NCI-H748 treated with DMSO at 0.1 percent for 48 hours (cell line): ENCODE measurements around the gene ALDOB.

Experiments used
- DNase-seq: peaks from one replicate; lab custom pipeline; 2025; lab: John Stamatoyannopoulos, UW

The ALDOB gene

DNA sequence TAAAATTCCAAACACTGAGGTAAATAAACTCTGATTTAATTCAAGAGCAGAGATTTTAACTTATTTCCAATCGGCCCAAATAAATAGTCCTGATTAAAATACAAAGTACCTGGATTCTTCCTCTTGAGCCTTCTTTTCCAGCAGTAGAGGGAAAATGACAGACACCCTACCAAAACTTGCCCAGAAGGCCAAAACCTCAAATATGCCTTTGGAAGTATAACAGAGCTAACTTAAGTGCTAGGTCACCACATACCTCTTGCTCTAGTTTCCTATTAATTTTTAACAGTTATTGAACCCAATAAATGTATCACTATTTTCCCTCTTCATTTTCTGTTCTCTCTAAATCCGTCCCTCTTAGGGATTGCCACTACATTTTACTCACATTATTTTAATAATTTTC lies 52.2 kb downstream of the ALDOB start:
- no peak for DNase-seq

DNA sequence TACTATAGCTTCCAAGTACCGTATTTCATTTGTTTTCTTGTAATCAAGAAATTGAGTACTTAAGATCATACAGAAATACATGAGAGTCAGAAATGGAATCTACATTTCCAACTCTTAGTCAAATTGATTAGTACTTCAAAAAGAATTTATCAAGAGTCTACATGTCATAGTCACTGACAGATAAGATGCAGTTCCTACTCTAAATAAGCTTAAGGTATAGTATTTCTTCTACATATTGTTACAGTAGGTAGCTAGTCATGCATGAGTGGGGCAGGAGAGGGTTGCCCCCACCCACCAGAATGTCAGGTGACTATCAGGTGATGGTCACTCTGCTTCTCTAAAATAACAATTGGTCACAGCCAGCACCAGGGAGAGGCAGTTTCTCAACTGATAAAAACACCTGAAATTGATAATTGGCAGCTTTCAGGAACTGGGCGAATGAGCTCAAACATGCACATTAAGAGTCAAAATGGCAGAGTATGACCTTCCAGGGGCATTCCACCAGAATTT lies 53.7 kb downstream of the ALDOB start:
- no peak for DNase-seq

DNA sequence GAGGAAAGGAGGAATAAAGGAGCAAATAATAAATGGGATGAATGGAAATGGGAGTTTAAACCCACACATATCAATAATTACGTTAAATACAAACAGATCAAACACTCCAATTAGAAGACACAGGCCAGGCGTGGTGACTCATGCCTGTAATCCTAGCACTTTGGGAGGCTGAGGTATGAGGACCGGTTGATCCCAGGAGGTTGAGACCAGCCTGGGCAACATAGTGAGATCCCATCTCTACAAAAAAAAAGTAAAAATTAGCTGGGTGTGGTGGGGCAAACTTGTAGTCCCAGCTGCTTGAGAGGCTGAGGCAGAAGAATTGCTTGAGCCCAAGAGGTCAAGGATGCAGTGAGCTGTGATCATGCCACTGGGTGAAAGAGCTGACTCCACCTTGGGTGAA lies 54.5 kb downstream of the ALDOB start:
- no peak for DNase-seq

DNA sequence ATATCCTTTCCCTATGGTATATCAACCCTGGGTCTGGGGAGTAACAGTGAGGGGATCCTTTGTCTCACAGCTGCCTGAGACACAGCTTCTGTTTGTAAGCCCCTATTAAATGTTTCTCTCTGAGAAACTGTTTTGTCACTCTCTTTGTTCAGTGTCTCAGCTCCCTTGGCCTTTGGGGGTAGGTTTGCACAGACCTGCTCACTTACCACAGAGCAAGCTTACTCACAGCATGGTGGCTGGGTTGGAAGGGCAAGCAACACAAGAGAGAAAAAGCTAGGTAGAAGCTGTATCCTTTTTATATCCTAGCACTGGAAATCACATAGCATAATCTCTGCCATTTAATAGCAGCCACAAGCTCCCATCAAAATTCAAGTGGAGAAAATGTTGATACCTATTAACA lies 55.3 kb downstream of the ALDOB start:
- no peak for DNase-seq

DNA sequence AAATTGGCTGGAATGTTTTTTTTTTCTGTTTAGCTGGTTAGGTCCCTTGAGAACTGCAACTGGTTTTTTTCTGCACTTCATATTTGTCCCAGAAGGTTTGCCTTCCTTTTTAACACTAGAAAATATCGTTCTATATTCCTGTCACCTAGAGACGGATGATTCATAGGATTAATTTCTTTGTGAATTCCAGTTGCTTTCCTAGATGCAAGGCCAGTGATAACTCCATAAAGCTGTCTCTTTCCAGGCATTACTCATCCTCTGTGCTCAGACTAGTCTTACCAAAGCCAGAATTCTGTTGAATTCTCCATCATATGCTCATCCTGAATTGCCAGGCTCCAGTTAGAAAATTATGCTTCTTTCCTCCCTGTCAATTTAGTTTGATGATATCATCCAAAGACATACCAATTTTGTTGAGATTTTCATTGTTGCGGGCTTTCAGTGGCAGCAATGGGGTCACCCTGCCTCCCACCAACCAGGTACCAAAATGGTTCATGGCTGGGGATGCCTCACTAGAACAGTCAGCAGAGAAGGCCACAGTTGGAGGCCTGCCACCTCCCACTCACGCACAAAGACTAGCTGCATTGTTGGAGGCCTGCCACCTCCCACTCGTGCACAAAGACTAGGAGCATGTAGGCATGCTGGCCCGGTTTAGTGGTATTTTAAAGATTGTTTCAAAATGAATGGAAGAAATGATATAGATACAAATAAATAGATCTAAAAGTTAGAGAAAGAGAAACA lies 59.3 kb downstream of the ALDOB start:
- no peak for DNase-seq

DNA sequence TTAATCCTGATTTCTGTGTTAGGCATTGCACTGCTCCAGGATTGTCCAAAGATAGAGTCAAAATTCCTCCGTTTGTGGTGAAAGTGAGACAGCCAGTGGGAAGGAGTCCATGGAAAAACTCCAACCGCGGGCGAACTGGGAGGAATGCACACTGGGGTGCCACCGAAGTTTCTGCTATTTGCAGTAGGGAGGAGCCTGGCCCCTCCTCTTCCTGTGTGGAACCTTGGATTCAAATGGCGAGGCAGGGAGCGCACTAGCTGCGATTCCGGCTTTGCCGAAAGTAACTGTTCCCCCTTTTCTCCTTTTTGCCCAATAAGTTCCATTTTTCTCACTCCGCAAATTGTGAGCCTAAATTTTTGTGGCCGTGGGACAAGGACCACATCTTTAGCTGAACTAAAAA lies 60.0 kb downstream of the ALDOB start:
- no peak for DNase-seq

DNA sequence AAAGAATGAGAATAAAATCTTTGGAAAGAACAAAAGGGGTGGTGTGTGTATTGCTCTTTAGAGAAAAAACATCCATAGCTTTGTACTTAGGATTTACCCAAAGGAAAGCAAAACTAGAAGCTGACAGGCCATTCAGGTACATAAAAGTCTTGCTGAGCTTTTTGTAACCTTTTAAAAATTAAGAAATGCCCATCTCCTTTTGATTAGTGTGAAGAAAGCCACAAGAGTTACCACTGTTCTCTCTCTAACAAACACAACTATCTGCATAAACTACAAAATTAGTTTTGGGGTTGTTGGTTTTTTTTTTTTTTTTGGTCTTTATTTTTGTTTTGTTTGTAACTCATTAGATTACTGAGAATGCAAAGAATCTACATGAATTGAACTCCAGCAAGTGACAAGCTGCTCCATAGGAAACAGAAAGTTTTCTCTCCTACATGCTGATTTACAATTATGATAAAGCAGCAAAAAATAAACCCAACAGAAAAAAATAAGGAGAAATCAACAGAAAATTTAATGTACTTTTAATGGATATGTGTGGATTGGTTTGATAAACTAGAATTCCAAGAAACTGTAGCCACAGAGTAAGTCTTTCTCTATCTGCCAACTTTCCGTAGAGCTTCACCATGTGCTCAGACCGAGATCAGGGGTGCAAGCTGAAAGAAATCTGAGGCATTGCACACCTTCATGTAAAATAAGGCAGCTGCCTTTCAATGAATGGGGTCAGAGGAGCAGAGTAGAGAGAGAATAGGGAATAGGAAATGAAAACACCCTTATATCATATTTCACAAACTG lies 63.1 kb downstream of the ALDOB start:
- no peak for DNase-seq

DNA sequence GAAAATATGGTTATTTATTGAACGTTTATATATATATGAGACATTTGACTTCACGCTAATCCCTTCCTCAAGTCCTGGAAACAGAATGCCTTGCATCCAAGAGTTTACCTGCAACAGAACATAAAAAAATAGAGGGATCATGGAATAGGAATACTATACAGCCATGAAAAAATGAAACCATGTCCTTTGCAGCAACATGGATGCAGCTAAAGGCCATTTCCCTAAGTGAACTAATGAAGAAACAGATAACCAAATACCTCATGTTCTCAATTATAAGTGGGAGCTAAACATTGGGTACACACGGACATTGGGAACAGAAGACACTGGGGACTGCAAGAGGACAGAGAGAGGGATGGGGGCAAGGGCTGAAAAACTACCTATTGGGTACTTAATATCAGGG lies 63.8 kb downstream of the ALDOB start:
- DNase-seq: no peak
